ENCODE results near the gene BRD2. TPM values are rescaled to one million over a fixed set of nuclear protein-coding genes. Genes with fewer than 3 reads are reported as not detected.
A peak's percentile ranks its signal among the peaks of the same experiment; 100 is the strongest.
"Not testable (repeated sequence)": the region's sequence is repeated elsewhere in the genome, so short reads cannot be mapped to it uniquely, and the experiment has no call there.

Gene BRD2
- total RNA-seq, 1 donor: 146 TPM

DNA sequence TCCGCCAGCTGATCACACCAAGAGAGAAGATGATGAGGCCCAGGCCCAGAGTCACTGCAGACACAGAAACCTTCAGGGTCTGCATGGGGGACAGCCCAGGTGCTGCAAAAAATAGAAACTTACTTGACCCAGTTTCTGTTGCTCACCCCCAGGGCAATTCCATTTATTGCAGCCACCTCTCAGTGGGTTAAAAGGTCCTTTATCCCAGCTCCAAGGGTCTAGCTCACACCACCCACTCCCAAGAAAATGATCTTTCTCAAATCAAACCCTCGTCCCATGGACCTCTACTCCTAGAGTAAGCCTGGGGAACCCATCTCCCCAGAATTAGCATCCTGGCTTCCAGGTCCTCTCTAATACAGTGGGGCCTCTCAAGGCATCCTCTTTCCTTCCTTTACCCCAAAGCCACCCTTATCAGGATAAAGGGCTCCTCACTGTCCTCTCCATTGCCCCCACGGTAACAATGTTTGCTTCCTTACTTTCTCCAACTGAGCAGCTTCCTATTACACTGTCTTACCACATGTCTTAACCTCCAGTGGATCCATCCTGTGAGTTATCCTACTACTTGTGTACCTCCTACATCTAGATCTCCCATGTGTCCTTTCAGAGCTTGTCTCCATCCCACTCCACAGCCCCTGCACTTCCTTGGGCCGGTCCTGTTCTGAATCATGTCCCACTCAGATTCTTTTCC lies 32.7 kb upstream of the BRD2 start:
- TF ChIP-seq, protein P1, sequence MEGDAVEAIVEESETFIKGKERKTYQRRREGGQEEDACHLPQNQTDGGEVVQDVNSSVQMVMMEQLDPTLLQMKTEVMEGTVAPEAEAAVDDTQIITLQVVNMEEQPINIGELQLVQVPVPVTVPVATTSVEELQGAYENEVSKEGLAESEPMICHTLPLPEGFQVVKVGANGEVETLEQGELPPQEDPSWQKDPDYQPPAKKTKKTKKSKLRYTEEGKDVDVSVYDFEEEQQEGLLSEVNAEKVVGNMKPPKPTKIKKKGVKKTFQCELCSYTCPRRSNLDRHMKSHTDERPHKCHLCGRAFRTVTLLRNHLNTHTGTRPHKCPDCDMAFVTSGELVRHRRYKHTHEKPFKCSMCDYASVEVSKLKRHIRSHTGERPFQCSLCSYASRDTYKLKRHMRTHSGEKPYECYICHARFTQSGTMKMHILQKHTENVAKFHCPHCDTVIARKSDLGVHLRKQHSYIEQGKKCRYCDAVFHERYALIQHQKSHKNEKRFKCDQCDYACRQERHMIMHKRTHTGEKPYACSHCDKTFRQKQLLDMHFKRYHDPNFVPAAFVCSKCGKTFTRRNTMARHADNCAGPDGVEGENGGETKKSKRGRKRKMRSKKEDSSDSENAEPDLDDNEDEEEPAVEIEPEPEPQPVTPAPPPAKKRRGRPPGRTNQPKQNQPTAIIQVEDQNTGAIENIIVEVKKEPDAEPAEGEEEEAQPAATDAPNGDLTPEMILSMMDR (IDR thresholded peaks at IDR 0.05; ENCODE audit: insufficient read depth, low read depth, low read length): no peak
- no peak overlapping the region for H3K4me3 ChIP-seq (ENCODE audit: low read depth, low read length)
- no peak for DNase-seq (ENCODE audit: low read depth)

DNA sequence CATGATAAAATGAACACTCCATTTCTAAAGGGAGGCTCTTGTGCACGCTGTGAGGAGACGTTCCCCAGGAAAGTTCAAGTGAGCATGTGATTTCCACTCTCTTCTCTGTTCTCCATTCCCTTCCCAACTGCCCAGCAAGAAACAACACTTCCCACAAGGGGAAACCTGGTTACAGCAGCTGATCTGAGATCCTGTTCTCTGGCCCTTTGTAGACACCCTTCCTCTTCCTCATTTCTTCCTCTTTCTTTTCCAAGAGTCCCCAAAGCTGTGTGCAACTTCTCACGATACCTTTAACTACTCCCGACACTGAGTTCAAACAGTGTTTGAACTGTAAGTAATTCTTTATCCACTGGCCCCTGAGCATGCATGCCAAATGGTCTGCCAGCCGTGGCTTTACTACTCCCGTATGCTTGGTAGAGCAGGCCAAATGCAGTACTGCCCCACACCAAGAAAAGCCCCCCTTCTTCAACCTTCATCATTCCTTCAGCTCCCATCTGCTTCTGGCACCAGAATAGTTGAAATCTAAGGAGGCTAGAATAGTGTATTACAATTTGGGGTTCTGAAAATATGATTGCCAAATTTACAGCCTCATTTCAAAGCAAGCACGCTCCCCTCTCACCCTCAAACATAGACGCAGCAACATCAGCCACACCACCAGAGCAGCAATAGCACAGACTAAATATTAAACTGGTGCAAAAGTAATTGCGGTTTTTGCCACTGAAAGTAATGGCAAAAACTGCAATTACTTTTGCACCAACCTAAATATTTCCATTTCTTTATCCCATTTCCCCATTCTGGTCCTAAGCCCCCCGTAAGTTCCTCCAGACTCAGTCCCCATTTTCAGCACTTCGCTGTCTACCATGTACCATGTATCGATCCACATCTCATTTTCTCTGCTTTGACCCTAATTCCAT lies 31.9 kb upstream of the BRD2 start:
- no peak for DNase-seq (ENCODE audit: low read depth)
- TF ChIP-seq, protein P1 (IDR thresholded peaks at IDR 0.05; ENCODE audit: insufficient read depth, low read depth, low read length): no peak
- H3K4me3 ChIP-seq (ENCODE audit: low read depth, low read length): no peak overlapping the region

DNA sequence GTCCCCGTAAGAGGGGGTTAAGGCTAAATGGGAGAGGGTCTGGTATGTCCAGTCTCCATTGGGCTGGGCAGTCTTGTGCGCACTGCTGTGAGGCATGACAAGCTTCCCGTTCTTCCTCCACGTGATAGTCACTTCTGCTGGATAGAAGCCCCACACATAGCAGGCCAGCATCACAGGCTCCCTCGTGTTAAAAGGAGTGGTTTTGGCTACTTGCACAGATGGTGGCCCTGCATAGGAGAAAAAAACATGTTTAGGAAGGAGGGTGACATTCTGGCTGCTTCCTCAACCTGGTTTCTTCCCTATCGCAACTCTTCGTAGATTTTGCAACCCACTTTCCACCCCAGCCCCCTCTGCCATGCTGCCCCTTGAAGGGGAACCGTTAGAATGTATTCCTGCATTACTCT lies 31.2 kb upstream of the BRD2 start:
- no peak overlapping the region for H3K4me3 ChIP-seq (ENCODE audit: low read depth, low read length)
- no peak for DNase-seq (ENCODE audit: low read depth)
- TF ChIP-seq, protein P1 (IDR thresholded peaks at IDR 0.05; ENCODE audit: insufficient read depth, low read depth, low read length): no peak

DNA sequence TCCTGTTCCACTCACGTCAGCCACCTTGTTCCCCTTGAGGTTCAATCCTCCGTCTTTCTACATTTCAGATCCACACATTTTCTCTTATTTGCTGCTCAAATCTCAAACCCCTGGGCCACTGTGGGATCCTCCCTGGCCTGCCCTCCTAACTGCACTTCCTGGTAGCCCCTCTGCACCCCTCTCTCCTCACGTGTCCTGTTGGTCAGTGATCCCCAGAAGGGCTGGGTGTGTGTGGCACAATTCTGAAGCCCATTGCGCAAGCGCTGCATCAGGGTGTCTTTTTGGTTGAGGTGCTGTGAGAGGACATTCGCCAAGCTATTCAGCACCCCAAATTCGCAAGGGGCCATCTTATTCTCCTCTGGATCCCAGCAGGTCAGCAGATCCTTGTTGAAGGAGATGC lies 29.9 kb upstream of the BRD2 start:
- H3K4me3 ChIP-seq (ENCODE audit: low read depth, low read length): no peak overlapping the region
- no peak for DNase-seq (ENCODE audit: low read depth)
- TF ChIP-seq, protein P1 (IDR thresholded peaks at IDR 0.05; ENCODE audit: insufficient read depth, low read depth, low read length): no peak

DNA sequence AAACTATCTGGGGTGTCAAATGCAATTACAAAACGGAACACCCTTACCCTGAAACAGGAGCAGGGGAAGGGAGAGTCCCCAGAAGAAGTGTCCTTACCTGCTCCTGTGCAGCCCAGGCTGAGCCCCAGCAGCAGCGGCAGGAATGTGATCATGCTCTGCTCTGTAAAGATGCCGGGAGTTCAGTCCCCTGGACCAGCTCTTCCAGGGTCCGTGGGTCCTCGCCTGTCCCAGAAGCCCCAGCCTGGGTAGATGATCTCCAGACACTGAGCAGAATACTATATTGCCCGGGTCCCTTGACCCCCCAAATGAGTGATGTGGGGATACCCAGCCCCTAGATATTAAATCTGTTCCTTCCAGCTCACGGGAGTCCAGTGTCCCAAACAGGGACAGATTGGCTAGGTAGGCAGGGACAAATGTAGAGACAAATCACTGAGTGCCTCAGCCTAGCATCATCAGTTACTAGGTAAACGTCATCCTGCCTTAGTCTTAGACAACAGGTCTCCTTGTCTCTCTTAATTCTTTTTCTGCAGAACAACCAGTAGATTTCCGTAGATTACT lies 27.7 kb upstream of the BRD2 start, which contains the start of gene HLA-DMB:
Gene HLA-DMB, minus strand, starts transcription at position 373 of the 558 bp plus-strand sequence. Its CDS starts 221 bp downstream, at position 152.
- H3K4me3 ChIP-seq (ENCODE audit: low read depth, low read length): no peak within 1 kb of the TSS
- DNase-seq (ENCODE audit: low read depth): peak; percentile 74
- TF ChIP-seq, protein P1 (IDR thresholded peaks at IDR 0.05; ENCODE audit: insufficient read depth, low read depth, low read length): no peak

DNA sequence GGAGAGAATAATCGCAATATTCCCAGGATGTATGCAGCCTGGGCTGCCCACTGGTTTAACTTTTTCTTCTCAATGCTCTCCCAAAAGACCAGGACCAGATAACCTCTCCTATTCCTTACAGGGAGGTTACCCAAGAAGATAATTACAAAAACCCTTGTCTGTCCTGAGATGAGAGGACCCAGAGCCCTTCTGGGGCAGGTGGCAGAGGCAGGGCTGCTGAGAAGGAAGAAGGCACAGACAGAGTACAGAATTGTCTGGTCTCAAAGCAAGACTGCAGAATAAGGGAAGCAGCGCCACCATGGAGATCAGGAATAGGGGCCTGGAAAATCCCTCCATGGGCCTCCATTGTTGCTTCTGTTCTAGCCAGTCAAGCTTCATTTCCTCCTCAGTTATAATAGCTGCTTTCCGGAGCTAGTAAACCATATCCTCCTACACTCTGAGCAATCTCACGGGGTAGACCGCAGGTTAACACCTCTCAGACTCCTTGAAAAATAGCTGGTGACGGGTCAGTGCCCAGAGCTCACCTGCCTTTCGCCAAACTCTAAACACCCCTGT lies 27.1 kb upstream of the BRD2 start:
- TF ChIP-seq, protein P1 (IDR thresholded peaks at IDR 0.05; ENCODE audit: insufficient read depth, low read depth, low read length): no peak
- DNase-seq (ENCODE audit: low read depth): no peak
- H3K4me3 ChIP-seq (ENCODE audit: low read depth, low read length): no peak overlapping the region

DNA sequence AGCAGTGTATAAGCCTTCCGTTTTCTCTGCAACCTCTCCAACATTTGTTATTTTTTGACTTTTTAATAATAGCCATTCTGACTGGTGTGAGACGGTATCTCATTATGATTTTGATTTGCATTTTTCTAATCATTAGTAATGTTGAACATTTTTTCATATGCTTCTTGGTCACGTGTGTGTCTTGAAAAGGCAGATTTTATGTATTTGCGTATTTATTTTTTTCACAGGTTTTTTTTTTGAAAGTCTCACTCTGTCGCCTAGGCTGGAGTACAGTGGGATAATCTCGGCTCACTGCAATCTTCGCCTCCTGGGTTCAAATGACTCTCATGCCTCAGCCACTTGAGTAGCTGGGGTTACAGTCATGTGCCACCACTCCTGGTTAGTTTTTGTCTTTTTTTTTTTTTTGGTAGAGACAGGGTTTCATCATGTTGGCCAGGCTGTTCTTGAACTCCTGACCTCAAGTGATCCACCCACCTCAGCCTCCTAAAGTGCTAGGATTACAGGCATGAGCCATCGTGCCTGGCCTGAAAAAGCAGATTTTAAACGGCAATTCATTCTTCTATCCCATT lies 25.8 kb upstream of the BRD2 start:
- DNase-seq (ENCODE audit: low read depth); H3K4me3 ChIP-seq (ENCODE audit: low read depth, low read length): not testable (repeated sequence)

Measured in fibroblast of villous mesenchyme (primary cell).